Activated effector memory CD4-positive, alpha-beta T cell treated with anti-CD3 and anti-CD28 coated beads, Interleukin-2, amount 50 U/mL, for 16 hours (primary cell): ENCODE results near the gene RTEL1.

ENCODE experiments used
- DNase-seq: peaks from one replicate; pipeline ENCODE4 v3.0.0-alpha.2; 2020

RTEL1 gene

GRCh38 chr20:63690003-63690897, 32.1 kb downstream of the RTEL1 start:
- DNase-seq: no peak

DNA sequence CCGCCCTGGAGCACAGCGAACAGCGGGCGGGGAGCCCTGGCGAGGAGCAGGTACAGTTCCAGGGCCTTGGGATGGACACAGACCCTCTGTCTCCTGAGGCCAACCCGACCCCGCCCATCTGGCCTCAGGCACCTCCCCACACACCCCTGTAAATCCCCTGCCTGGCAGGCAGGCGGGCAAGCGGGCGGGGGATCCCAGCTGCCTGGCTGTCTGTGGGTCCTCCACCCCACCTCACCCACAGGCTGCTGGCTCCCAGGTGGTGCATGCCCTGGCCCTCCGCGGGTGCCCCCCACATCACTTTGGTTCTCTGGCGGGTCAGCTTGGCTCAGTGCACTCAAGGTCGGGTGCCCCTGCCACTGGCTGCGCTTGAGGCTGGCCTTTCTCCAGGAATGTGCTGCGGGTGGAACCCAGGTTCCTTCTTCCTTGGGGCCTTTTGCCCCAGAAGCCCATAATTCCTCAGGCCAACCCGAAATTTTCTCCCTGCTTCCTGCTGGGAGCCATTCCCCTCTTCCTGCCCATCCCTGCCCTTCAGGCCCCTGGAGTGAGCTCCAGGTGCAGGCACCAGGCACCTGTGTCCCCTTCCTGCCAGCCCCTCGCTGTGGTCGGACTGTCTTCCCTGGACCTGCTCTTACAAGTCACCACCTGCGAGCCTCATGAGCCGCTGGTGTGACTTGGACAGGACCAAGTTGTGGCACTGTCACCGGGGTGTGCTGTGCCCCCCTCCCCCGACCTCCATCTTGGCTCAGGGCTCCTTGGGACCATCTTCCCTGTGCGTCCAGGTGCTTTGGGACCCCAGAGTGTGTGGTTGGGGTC, 33.0 kb downstream of the RTEL1 start:
- no peak for DNase-seq

DNA sequence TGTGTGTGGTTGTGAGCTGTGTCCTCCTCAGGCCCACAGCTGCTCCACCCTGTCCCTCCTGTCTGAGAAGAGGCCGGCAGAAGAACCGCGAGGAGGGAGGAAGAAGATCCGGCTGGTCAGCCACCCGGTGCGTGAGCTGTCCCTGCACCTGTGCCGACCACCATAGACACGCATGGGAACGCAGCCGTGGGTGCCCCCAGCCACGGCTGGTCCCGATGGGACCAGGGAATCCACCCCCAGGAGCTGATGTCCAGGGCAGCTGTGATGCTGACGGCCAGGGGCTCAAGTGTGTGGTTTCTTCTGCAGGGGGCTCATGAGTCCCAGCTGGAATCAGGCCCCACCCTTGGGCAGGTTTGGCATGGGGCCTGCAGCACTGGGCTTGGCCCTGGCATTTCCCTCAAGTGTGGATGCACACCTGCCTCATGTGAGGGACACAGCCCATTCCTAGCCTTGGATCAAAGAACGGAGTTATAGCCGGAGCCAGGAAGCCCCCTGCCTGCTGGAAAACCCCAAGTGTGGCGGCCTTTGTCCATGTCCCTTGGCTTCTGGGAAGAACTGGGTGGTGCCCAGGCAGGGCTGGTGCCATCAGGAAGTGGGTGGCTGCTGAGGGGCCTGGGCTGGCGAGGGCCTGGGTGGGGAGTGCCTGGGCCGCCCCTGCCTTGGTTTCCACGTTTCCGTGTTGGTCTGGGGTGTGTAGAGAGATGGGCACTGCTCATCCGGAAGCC, 33.8 kb downstream of the RTEL1 start:
- no peak for DNase-seq

- DNase-seq: no peak
Measured at GRCh38 chr20:63692436-63693082, 34.4 kb downstream of the RTEL1 start.

DNA sequence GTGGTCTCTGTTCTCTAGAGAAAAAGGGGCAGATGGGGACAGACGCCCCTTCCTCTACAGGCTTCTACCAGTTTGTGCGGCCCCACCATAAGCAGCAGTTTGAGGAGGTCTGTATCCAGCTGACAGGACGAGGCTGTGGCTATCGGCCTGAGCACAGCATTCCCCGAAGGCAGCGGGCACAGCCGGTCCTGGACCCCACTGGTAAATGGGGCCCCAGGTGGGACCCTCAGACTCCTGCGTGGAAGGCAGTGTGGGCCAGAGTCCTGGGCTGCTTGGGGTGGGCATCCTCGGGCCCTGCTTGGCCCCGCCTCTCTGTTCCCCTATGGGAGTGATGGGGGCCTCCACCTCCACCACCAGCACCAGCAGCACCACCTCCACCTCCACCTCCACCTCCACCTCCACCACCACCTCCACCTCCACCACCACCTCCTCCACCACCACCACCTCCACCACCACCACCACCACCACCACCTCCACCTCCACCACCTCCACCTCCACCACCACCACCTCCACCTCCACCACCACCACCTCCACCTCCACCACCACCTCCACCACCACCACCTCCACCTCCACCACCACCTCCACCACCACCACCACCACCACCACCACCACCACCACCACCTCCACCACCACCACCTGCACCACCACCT, 35.1 kb downstream of the RTEL1 start:
- no peak for DNase-seq

DNA sequence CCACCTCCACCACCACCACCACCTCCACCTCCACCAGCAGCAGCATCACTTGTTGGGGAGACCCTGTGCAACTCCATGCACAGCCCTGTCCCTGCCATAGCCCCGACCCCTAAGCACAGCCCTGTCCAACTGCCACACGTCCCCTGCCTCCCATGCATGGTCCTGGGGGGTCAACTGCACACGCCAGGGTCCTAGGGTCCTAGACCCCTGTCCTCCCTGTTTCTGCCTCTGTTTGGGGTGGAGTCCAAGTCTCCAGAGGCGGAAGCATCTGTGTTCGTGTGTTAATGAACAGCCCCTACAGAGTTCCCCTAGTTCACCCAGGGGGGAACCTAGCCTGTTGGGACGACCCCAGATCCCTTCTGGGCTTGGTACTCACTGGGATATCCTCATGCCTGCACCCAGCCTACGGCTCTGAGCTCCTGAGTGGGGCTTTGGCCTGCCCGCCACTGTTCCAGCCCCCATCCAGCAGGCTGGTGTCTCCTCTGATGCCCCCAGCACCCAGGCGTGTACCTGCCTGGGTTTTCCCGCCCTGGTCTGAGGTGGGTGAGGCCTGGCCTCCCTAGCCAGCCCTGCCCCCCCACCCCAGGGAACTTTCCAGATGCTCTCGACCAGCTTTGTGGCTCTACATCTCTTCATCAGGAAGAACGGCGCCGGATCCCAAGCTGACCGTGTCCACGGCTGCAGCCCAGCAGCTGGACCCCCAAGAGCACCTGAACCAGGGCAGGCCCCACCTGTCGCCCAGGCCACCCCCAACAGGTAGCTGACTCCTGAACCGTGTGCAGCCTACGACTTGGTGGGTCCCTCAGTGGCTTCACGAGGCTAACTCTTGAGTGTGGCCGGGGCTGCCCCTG, 35.8 kb downstream of the RTEL1 start:
- DNase-seq: no peak

GRCh38 chr20:63694584-63695423, 36.7 kb downstream of the RTEL1 start:
- DNase-seq: no peak

DNA sequence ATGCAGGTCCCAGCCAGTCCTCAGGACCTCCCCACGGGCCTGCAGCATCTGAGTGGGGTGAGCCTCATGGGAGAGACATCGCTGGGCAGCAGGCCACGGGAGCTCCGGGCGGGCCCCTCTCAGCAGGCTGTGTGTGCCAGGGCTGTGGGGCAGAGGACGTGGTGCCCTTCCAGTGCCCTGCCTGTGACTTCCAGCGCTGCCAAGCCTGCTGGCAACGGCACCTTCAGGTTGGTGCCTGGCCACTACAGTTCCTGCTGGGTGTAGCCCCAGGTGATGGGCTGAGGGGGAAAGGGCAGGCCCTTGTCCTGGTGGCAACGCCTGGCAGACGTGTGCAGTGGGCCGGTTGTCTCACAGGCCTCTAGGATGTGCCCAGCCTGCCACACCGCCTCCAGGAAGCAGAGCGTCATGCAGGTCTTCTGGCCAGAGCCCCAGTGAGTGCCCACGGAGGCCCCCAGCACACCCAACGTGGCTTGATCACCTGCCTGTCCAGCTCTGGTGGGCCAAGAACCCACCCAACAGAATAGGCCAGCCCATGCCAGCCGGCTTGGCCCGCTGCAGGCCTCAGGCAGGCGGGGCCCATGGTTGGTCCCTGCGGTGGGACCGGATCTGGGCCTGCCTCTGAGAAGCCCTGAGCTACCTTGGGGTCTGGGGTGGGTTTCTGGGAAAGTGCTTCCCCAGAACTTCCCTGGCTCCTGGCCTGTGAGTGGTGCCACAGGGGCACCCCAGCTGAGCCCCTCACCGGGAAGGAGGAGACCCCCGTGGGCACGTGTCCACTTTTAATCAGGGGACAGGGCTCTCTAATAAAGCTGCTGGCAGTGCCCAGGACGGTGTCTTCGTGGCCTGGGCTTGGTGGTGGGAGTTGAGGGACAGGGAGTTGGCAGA, 37.6 kb downstream of the RTEL1 start:
- DNase-seq: peak; percentile 66

- DNase-seq: no peak
Measured at GRCh38 chr20:63696306-63696627, 38.2 kb downstream of the RTEL1 start.

- DNase-seq: peak; percentile 67
Measured at GRCh38 chr20:63696628-63697356, 38.7 kb downstream of the RTEL1 start, which contains the start of gene TNFRSF6B. Gene TNFRSF6B (plus strand): TSS chr20:63696652. CDS start chr20:63696768, 116 bp downstream.

GRCh38 chr20:63697357-63697867, 39.3 kb downstream of the RTEL1 start:
- no peak for DNase-seq

GRCh38 chr20:63697868-63698545, 39.9 kb downstream of the RTEL1 start:
- DNase-seq: no peak

DNA sequence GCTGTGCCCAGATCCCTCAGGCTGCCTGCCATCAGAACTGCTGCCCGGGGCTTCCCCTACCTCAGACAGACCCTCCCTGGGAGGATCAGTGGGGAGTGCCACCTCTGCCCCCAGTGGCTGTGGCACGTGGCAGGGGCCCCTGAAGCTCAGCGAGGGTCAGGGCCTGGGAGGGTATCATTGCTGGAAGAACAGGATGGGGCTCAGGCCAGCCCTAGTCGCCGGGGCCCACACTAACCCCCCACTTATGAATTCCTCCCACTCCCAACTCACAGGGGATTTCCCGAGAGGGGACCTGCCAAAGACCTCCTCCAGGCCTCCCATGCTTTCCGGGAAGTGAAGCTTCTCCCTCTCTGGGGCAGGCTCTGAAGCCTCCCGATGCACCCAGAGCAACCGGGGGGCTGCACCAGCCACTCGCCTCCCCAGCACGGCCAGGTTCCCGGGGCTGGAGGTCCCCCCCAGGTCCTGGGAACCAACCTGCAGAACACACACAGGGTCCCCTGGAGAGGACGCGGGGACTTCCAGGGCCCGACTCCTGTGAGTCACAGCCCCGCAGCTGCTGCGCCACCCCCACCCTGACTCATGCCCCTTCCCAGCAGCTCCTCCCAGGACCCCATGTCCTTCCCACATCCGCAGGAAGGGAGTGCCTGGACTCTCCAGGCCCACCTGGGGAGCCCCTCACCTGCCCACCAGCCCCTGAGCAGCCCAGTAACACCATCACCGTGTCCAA, 40.8 kb downstream of the RTEL1 start:
- DNase-seq: peak; percentile 84

DNA sequence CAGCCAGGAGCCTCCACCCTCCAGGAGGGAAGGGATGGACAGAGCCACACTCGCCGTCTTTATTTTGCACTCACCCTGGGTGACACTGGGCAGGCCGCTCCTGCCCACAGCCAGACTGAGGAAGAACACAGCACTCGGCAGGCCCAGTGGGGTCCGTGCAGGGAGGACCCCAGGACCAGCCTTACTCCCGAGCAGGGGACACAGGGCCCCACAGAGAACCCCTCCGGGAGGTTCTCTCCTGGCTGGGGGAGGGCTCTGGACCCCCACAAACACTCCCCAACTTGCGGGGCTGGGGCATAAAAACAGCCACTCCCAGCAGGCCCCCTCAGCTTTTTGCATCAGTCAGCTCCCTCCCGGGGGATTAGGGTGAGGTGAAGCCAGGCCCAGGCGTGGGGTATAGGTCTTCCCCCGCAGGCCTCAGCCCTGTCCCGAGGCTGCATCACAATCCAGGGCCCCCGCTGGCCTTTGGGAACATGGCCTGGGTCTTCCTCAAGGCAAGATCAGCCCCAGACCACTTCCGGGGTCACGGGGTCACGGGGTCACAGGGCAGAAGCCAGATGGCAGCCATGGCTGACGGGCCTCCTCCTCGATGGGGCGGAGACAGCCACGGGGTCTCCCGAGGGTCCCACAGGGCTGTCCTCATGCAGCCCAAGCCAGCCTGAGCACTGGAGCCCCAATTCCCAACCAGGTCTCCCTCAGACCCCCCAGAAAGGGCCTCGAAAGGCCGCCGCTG, 41.5 kb downstream of the RTEL1 start:
- no peak for DNase-seq

DNA sequence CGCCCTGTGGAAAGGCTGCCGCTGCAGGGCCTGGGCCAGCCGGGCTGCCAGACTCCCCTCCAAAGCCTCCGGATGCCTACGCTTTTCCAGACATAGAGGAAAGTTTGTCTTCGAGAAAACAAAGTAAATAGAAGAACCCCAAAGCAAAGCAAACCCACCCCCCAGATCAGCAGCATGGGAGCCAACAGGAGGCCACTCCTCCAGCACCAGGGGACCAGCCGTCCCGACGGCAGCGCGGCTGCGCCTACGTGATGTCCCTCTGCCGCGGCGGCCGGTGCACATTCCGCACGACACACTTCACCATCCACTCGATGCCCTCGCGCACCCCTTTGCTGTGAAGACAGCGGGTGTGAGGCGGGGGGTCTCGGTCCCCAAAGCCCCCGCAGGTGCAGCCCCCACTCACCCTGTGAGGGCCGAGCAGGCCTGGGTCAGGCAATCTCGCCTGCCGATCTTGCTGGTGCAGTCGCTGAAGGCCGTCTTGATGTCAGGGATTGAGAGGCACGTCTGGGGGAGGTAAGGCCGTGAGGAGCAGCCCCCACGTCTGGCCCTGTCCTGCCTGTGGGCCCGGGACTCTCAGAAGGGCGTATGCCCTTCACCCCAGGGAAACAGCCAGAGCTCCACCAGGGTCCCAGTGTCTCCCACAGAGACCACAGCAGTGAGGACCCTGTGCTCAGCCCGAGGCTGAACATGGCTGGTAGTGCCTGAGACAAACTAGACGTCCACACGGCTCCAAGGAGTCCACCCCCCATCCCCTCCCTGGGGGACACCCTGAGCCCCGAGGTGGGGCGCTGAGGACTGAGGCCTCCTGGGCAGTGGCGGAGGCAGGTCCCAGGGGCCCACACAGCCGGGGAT, 42.3 kb downstream of the RTEL1 start:
- DNase-seq: peak; percentile 60

DNA sequence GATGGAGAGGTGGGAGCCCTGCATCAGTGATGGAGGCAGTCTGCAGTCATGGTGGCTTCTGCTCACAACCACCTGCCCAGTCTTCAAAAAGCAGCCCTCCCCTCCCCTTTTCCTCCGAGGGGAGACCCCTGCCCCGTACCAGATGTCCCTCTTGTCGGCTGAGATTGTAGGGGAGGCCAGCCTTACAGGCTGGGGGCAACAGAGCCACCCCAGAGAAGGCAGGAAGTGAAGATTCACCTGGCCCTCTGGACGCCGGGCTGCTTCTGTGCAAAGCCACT, 42.9 kb downstream of the RTEL1 start:
- DNase-seq: no peak
